ENCODE measurements around the gene PABPC1L. TPM values are rescaled to one million over a fixed set of nuclear protein-coding genes. Genes with fewer than 3 reads are reported as not detected.

The PABPC1L gene
- total RNA-seq, 1 donor: 10.8 TPM

- H3K4me3 ChIP-seq (ENCODE audit: low read depth, low read length): no peak overlapping the region
- no peak for DNase-seq (ENCODE audit: low read depth)
- TF ChIP-seq CTCF (IDR thresholded peaks at IDR 0.05; ENCODE audit: insufficient read depth, low read depth, low read length): no peak
These were observed 26.5 kb upstream of the PABPC1L start for GRCh38 chr20:44883214-44883902.

- no peak for TF ChIP-seq CTCF (IDR thresholded peaks at IDR 0.05; ENCODE audit: insufficient read depth, low read depth, low read length)
- peak overlapping the region; percentile 79 for H3K4me3 ChIP-seq (ENCODE audit: low read depth, low read length)
- no peak for DNase-seq (ENCODE audit: low read depth)
These were observed 24.9 kb upstream of the PABPC1L start for GRCh38 chr20:44884907-44885391.

- H3K4me3 ChIP-seq (ENCODE audit: low read depth, low read length): peak within 1 kb of the TSS; percentile 79
- peak; percentile 98 for DNase-seq (ENCODE audit: low read depth)
- TF ChIP-seq CTCF (IDR thresholded peaks at IDR 0.05; ENCODE audit: insufficient read depth, low read depth, low read length): no peak
These were observed 24.2 kb upstream of the PABPC1L start, which contains the start of gene YWHAB for GRCh38 chr20:44885392-44886265. YWHAB (plus strand) TSS chr20:44885705; CDS start chr20:44901534, 15,829 bp downstream.

GRCh38 chr20:44886266-44886651 lies 23.6 kb upstream of the PABPC1L start:
- TF ChIP-seq CTCF (IDR thresholded peaks at IDR 0.05; ENCODE audit: insufficient read depth, low read depth, low read length): no peak
- peak; percentile 29 for DNase-seq (ENCODE audit: low read depth)
- H3K4me3 ChIP-seq (ENCODE audit: low read depth, low read length): peak overlapping the region; percentile 79

- H3K4me3 ChIP-seq (ENCODE audit: low read depth, low read length): peak overlapping the region; percentile 79
- no peak for TF ChIP-seq CTCF (IDR thresholded peaks at IDR 0.05; ENCODE audit: insufficient read depth, low read depth, low read length)
These were observed 23.0 kb upstream of the PABPC1L start for GRCh38 chr20:44886828-44887227.

GRCh38 chr20:44887466-44887865 lies 22.4 kb upstream of the PABPC1L start:
- DNase-seq (ENCODE audit: low read depth): no peak

More at GRCh38 chr20:44886828-44887227, 23.0 kb upstream of the PABPC1L start:
- no peak for DNase-seq (ENCODE audit: low read depth)

More at GRCh38 chr20:44887466-44887865, 22.4 kb upstream of the PABPC1L start:
- H3K4me3 ChIP-seq (ENCODE audit: low read depth, low read length): peak overlapping the region; percentile 79
- no peak for TF ChIP-seq CTCF (IDR thresholded peaks at IDR 0.05; ENCODE audit: insufficient read depth, low read depth, low read length)
